ENCODE results near the gene WDR3.

WDR3 gene

DNA sequence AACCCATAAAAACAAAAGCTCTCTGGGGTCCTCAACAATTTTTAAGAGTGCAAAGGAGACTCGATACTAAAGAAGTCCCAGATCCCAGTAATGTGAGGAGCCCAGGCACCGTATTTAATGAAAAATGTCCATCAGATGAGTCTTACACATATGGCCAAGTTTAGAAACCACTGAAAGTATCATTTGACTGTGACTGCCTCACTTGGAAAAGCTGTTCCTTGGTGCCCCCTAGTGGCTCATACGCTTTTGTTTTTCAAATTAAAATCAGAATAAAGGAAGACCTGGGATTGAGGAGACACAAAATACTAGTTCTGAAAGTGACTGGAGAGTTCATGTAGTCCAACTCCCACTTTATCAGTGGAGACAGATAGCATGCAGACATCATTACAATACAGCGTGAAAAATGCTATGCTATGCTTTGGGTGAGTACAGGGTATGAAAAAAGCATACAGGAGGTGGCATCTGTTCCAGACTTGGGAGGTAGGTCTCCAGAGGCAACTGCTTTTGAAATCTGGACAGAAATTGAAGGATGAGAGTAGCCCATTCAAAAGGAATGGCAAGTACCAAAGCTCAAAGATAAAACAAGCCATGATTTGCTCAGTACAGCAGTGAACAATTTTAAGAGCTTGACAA lies 33.9 kb upstream of the WDR3 start:
- ChIA-PET POLR2A (no interaction called here), CTCF (interaction anchor here (0.6 to 4.1 kb wide), 24 partner anchors 9 to 827 kb away, joined by 3 to 28 read pairs (median 4); partner anchors contain the start of genes GDAP2 and WDR3)
- peaks cover 0 to 31% (median 17%) of the 10 kb centered on the region in 4 experiments for H3K36me3 ChIP-seq (ENCODE audit: control insufficient read depth in 4 of 4, insufficient read depth in 4 of 4, low read length in 3 of 4)
- no peaks in the 10 kb centered on the region for H3K27me3 ChIP-seq (replicated peaks in 2 of 5; ENCODE audit: control insufficient read depth in 4 of 5, insufficient read depth in 5 of 5, low read length in 4 of 5)
- DNase-seq, result peak; percentile 61 to 82 (median 74)
- H3K4me3 ChIP-seq (ENCODE audit: control insufficient read depth in 1 of 7, extremely low read depth in 1 of 7, insufficient read depth in 4 of 7, low read depth in 2 of 7, low read length in 6 of 7), result no peak overlapping the region
- no peak overlapping the region for H3K27ac ChIP-seq (ENCODE audit: insufficient read depth in 1 of 2, low read depth in 1 of 2, low read length in 2 of 2, poor library complexity in 1 of 2, severe bottlenecking in 2 of 2)
- no peaks in the 10 kb centered on the region for H3K4me1 ChIP-seq (ENCODE audit: control extremely low read depth in 1 of 4, control insufficient read depth in 4 of 4, insufficient read depth in 4 of 4, low read length in 3 of 4)
- WGBS (ENCODE audit: insufficient coverage), result 43% methylated on average over 4 of the region's 4 CpGs
- H3K9me3 ChIP-seq (ENCODE audit: control extremely low read depth in 1 of 5, control insufficient read depth in 4 of 5, insufficient read depth in 2 of 5, low read depth in 1 of 5, low read length in 4 of 5), result no peaks in the 10 kb centered on the region

DNA sequence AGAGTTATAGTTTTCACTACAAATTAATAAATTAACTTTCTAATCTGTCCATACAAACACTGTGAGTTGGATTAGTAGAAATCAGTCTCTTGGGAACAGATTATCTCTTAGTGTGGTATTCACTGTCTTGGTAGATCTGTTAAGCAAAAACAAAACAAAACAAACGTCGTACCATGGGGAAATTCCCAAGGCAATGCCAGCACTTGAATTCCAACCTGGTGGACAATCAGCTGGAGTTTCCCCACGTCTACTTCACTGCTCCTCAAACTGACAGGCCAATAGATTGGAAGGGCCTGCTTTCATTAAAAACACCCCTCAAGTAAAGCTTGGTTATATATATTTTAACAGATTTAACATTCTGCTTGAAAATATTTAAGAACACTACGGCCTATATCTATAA lies 32.0 kb upstream of the WDR3 start:
- CTCF ChIA-PET, result interaction anchor here (0.8 to 3.9 kb wide), 4 partner anchors 9 to 385 kb away, joined by 3 to 28 read pairs (median 18); no protein-coding TSS in a partner anchor

GRCh38 chr1:117899801-117900200 lies 29.7 kb upstream of the WDR3 start:
- Histone ChIP-seq H3K27ac (ENCODE audit: insufficient read depth in 1 of 2, low read depth in 1 of 2, low read length in 2 of 2, poor library complexity in 1 of 2, severe bottlenecking in 2 of 2) (no peak overlapping the region), H3K36me3 (ENCODE audit: control insufficient read depth in 4 of 4, insufficient read depth in 4 of 4, low read length in 3 of 4) (peaks cover 16 to 60% (median 31%) of the 10 kb centered on the region in 4 experiments), H3K4me1 (ENCODE audit: control extremely low read depth in 1 of 4, control insufficient read depth in 4 of 4, insufficient read depth in 4 of 4, low read length in 3 of 4) (no peaks in the 10 kb centered on the region), H3K4me3 (ENCODE audit: control insufficient read depth in 1 of 7, extremely low read depth in 1 of 7, insufficient read depth in 4 of 7, low read depth in 2 of 7, low read length in 6 of 7) (no peak overlapping the region), H3K9me3 (ENCODE audit: control extremely low read depth in 1 of 5, control insufficient read depth in 4 of 5, insufficient read depth in 2 of 5, low read depth in 1 of 5, low read length in 4 of 5) (no peaks in the 10 kb centered on the region), H3K27me3 (replicated peaks in 2 of 5; ENCODE audit: control insufficient read depth in 4 of 5, insufficient read depth in 5 of 5, low read length in 4 of 5) (no peaks in the 10 kb centered on the region)
- POLR2A ChIA-PET, result no interaction called here
- WGBS (ENCODE audit: insufficient coverage), result 100% methylated on average over 1 of the region's 1 CpG
- no peak for DNase-seq
- CTCF ChIA-PET, result interaction anchor here (1.2 to 1.9 kb wide), 2 partner anchors 23 to 385 kb away, joined by 3 to 6 read pairs; no protein-coding TSS in a partner anchor

More for the DNA sequence above, 32.0 kb upstream of the WDR3 start:
- POLR2A ChIA-PET, result no interaction called here
- DNase-seq, result no peak
- no peak overlapping the region for H3K27ac ChIP-seq (ENCODE audit: insufficient read depth in 1 of 2, low read depth in 1 of 2, low read length in 2 of 2, poor library complexity in 1 of 2, severe bottlenecking in 2 of 2)
- no peak overlapping the region for H3K4me3 ChIP-seq (ENCODE audit: control insufficient read depth in 1 of 7, extremely low read depth in 1 of 7, insufficient read depth in 4 of 7, low read depth in 2 of 7, low read length in 6 of 7)
- H3K36me3 ChIP-seq (ENCODE audit: control insufficient read depth in 4 of 4, insufficient read depth in 4 of 4, low read length in 3 of 4), result peaks cover 9 to 43% (median 26%) of the 10 kb centered on the region in 4 experiments
- 92% methylated on average over 2 of the region's 4 CpGs for WGBS (ENCODE audit: insufficient coverage)
- no peaks in the 10 kb centered on the region for H3K9me3 ChIP-seq (ENCODE audit: control extremely low read depth in 1 of 5, control insufficient read depth in 4 of 5, insufficient read depth in 2 of 5, low read depth in 1 of 5, low read length in 4 of 5)
- H3K27me3 ChIP-seq (replicated peaks in 2 of 5; ENCODE audit: control insufficient read depth in 4 of 5, insufficient read depth in 5 of 5, low read length in 4 of 5), result no peaks in the 10 kb centered on the region
- no peaks in the 10 kb centered on the region for H3K4me1 ChIP-seq (ENCODE audit: control extremely low read depth in 1 of 4, control insufficient read depth in 4 of 4, insufficient read depth in 4 of 4, low read length in 3 of 4)

GRCh38 chr1:117902944-117903343 lies 26.6 kb upstream of the WDR3 start:
- Histone ChIP-seq H3K27me3 (replicated peaks in 2 of 5; ENCODE audit: control insufficient read depth in 4 of 5, insufficient read depth in 5 of 5, low read length in 4 of 5) (no peaks in the 10 kb centered on the region), H3K9me3 (ENCODE audit: control extremely low read depth in 1 of 5, control insufficient read depth in 4 of 5, insufficient read depth in 2 of 5, low read depth in 1 of 5, low read length in 4 of 5) (no peaks in the 10 kb centered on the region), H3K36me3 (ENCODE audit: control insufficient read depth in 4 of 4, insufficient read depth in 4 of 4, low read length in 3 of 4) (peaks cover 26 to 55% (median 38%) of the 10 kb centered on the region in 4 experiments), H3K4me3 (ENCODE audit: control insufficient read depth in 1 of 7, extremely low read depth in 1 of 7, insufficient read depth in 4 of 7, low read depth in 2 of 7, low read length in 6 of 7) (no peak overlapping the region), H3K4me1 (ENCODE audit: control extremely low read depth in 1 of 4, control insufficient read depth in 4 of 4, insufficient read depth in 4 of 4, low read length in 3 of 4) (no peaks in the 10 kb centered on the region), H3K27ac (ENCODE audit: insufficient read depth in 1 of 2, low read depth in 1 of 2, low read length in 2 of 2, poor library complexity in 1 of 2, severe bottlenecking in 2 of 2) (no peak overlapping the region)
- no peak for DNase-seq
- 100% methylated on average over 1 of the region's 4 CpGs for WGBS (ENCODE audit: insufficient coverage)
- POLR2A ChIA-PET, result no interaction called here
- CTCF ChIA-PET, result no interaction called here

DNA sequence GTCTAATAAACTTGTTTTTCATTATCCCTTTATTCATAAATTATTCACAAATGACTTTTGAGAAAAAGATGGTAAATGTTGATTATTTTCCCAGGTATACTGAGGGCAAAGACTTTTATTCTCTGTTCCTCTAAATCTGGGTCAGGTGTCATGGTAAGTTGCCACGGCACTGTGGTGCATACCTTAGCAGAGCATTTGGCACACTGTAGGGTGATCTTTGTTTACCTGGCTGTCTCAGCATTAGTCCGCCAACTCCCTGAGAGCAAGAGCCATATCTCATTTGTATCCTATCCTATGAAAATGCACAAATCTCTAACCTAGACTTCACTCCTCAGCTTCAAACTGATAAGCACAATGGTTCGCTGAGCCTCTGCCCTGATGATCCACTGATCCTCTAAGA lies 25.1 kb upstream of the WDR3 start:
- Histone ChIP-seq H3K36me3 (ENCODE audit: control insufficient read depth in 4 of 4, insufficient read depth in 4 of 4, low read length in 3 of 4) (peaks cover 26 to 44% (median 34%) of the 10 kb centered on the region in 4 experiments), H3K27me3 (replicated peaks in 2 of 5; ENCODE audit: control insufficient read depth in 4 of 5, insufficient read depth in 5 of 5, low read length in 4 of 5) (no peaks in the 10 kb centered on the region), H3K4me1 (ENCODE audit: control extremely low read depth in 1 of 4, control insufficient read depth in 4 of 4, insufficient read depth in 4 of 4, low read length in 3 of 4) (no peaks in the 10 kb centered on the region), H3K27ac (ENCODE audit: insufficient read depth in 1 of 2, low read depth in 1 of 2, low read length in 2 of 2, poor library complexity in 1 of 2, severe bottlenecking in 2 of 2) (no peak overlapping the region), H3K9me3 (ENCODE audit: control extremely low read depth in 1 of 5, control insufficient read depth in 4 of 5, insufficient read depth in 2 of 5, low read depth in 1 of 5, low read length in 4 of 5) (no peaks in the 10 kb centered on the region), H3K4me3 (ENCODE audit: control insufficient read depth in 1 of 7, extremely low read depth in 1 of 7, insufficient read depth in 4 of 7, low read depth in 2 of 7, low read length in 6 of 7) (no peak overlapping the region)
- no peak for DNase-seq
- 100% methylated on average over 3 of the region's 3 CpGs for WGBS (ENCODE audit: insufficient coverage)
- CTCF ChIA-PET, result interaction anchor here (4.5 kb wide), 1 partner anchor 8 kb away, joined by 28 read pairs; no protein-coding TSS in a partner anchor
- POLR2A ChIA-PET, result no interaction called here

GRCh38 chr1:117905019-117905418 lies 24.5 kb upstream of the WDR3 start:
- no peaks in the 10 kb centered on the region for H3K27me3 ChIP-seq (replicated peaks in 2 of 5; ENCODE audit: control insufficient read depth in 4 of 5, insufficient read depth in 5 of 5, low read length in 4 of 5)
- 100% methylated on average over 2 of the region's 2 CpGs for WGBS (ENCODE audit: insufficient coverage)
- peaks cover 26 to 50% (median 35%) of the 10 kb centered on the region in 4 experiments for H3K36me3 ChIP-seq (ENCODE audit: control insufficient read depth in 4 of 4, insufficient read depth in 4 of 4, low read length in 3 of 4)
- no peaks in the 10 kb centered on the region for H3K4me1 ChIP-seq (ENCODE audit: control extremely low read depth in 1 of 4, control insufficient read depth in 4 of 4, insufficient read depth in 4 of 4, low read length in 3 of 4)
- H3K4me3 ChIP-seq (ENCODE audit: control insufficient read depth in 1 of 7, extremely low read depth in 1 of 7, insufficient read depth in 4 of 7, low read depth in 2 of 7, low read length in 6 of 7), result no peak overlapping the region
- ChIA-PET CTCF (interaction anchor here (1.1 to 4.5 kb wide), 2 partner anchors 9 to 13 kb away, joined by 3 to 28 read pairs; no protein-coding TSS in a partner anchor), POLR2A (no interaction called here)
- H3K27ac ChIP-seq (ENCODE audit: insufficient read depth in 1 of 2, low read depth in 1 of 2, low read length in 2 of 2, poor library complexity in 1 of 2, severe bottlenecking in 2 of 2), result no peak overlapping the region
- H3K9me3 ChIP-seq (ENCODE audit: control extremely low read depth in 1 of 5, control insufficient read depth in 4 of 5, insufficient read depth in 2 of 5, low read depth in 1 of 5, low read length in 4 of 5), result no peaks in the 10 kb centered on the region
- no peak for DNase-seq

GRCh38 chr1:117911051-117911450 lies 18.5 kb upstream of the WDR3 start:
- Histone ChIP-seq H3K9me3 (ENCODE audit: control extremely low read depth in 1 of 5, control insufficient read depth in 4 of 5, insufficient read depth in 2 of 5, low read depth in 1 of 5, low read length in 4 of 5) (peaks cover 0 to 2% (median 0%) of the 10 kb centered on the region in 5 experiments), H3K27me3 (replicated peaks in 2 of 5; ENCODE audit: control insufficient read depth in 4 of 5, insufficient read depth in 5 of 5, low read length in 4 of 5) (no peaks in the 10 kb centered on the region), H3K36me3 (ENCODE audit: control insufficient read depth in 4 of 4, insufficient read depth in 4 of 4, low read length in 3 of 4) (peaks cover 28 to 68% (median 47%) of the 10 kb centered on the region in 4 experiments), H3K4me3 (ENCODE audit: control insufficient read depth in 1 of 7, extremely low read depth in 1 of 7, insufficient read depth in 4 of 7, low read depth in 2 of 7, low read length in 6 of 7) (no peak overlapping the region), H3K27ac (ENCODE audit: insufficient read depth in 1 of 2, low read depth in 1 of 2, low read length in 2 of 2, poor library complexity in 1 of 2, severe bottlenecking in 2 of 2) (no peak overlapping the region), H3K4me1 (ENCODE audit: control extremely low read depth in 1 of 4, control insufficient read depth in 4 of 4, insufficient read depth in 4 of 4, low read length in 3 of 4) (no peaks in the 10 kb centered on the region)
- ChIA-PET CTCF (interaction anchor here (1.6 kb wide), 2 partner anchors 12 to 15 kb away, joined by 3 to 7 read pairs; no protein-coding TSS in a partner anchor), POLR2A (no interaction called here)
- DNase-seq, result no peak
